Measurements from ENCODE around the gene NFE2L1.

Gene NFE2L1

GRCh38 chr17:48024149-48025039 lies 23.8 kb upstream of the NFE2L1 start:
- peak overlapping the region; percentile 76; the same call in 1 of the 2 replicates for H2AFZ ChIP-seq (ENCODE audit: low read length)
- no peaks in the 10 kb centered on the region for H3K79me2 ChIP-seq (ENCODE audit: insufficient read depth, low read length)
- H4K20me1 ChIP-seq (ENCODE audit: insufficient read depth, low read length, poor library complexity, severe bottlenecking): peaks cover 5% of the 10 kb centered on the region
- H3K9me2 ChIP-seq (replicated peaks; ENCODE audit: low read depth, low read length): no peaks in the 10 kb centered on the region
- no peaks in the 10 kb centered on the region for H3K36me3 ChIP-seq (ENCODE audit: insufficient read depth, low read length)
- peak overlapping the region; percentile 72 for H3K4me3 ChIP-seq (ENCODE audit: low read length, poor library complexity, severe bottlenecking)
- TF ChIP-seq, protein P1, sequence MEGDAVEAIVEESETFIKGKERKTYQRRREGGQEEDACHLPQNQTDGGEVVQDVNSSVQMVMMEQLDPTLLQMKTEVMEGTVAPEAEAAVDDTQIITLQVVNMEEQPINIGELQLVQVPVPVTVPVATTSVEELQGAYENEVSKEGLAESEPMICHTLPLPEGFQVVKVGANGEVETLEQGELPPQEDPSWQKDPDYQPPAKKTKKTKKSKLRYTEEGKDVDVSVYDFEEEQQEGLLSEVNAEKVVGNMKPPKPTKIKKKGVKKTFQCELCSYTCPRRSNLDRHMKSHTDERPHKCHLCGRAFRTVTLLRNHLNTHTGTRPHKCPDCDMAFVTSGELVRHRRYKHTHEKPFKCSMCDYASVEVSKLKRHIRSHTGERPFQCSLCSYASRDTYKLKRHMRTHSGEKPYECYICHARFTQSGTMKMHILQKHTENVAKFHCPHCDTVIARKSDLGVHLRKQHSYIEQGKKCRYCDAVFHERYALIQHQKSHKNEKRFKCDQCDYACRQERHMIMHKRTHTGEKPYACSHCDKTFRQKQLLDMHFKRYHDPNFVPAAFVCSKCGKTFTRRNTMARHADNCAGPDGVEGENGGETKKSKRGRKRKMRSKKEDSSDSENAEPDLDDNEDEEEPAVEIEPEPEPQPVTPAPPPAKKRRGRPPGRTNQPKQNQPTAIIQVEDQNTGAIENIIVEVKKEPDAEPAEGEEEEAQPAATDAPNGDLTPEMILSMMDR (conservative IDR thresholded peaks at IDR 0.05; ENCODE audit: low read length): no peak
- TF ChIP-seq EZH2phosphoT487 (IDR thresholded peaks at IDR 0.05; ENCODE audit: borderline replicate concordance): no peak
- H3K9me3 ChIP-seq (ENCODE audit: insufficient read depth, low read depth, low read length): no peaks in the 10 kb centered on the region
- peaks cover 26% of the 10 kb centered on the region for H3K4me1 ChIP-seq (ENCODE audit: insufficient read depth, low read length, poor library complexity, severe bottlenecking)
- no peaks in the 10 kb centered on the region for H3K27me3 ChIP-seq (ENCODE audit: insufficient read depth, low read length, poor library complexity, severe bottlenecking)
- no peaks in the 10 kb centered on the region for H3F3A ChIP-seq (ENCODE audit: low read depth)
- peak overlapping the region; percentile 47 for H3K9ac ChIP-seq (ENCODE audit: low read depth, low read length, poor library complexity, severe bottlenecking)
- peak overlapping the region; percentile 82 for H3K4me2 ChIP-seq (ENCODE audit: low read depth, low read length, poor library complexity, severe bottlenecking)

- Histone ChIP-seq H3K4me1 (ENCODE audit: insufficient read depth, low read length, poor library complexity, severe bottlenecking) (peaks cover 26% of the 10 kb centered on the region), H4K20me1 (ENCODE audit: insufficient read depth, low read length, poor library complexity, severe bottlenecking) (peaks cover 5% of the 10 kb centered on the region), H3K9ac (ENCODE audit: low read depth, low read length, poor library complexity, severe bottlenecking) (no peak overlapping the region), H3K9me3 (ENCODE audit: insufficient read depth, low read depth, low read length) (no peaks in the 10 kb centered on the region), H3K27me3 (ENCODE audit: insufficient read depth, low read length, poor library complexity, severe bottlenecking) (no peaks in the 10 kb centered on the region), H3F3A (ENCODE audit: low read depth) (no peaks in the 10 kb centered on the region), H2AFZ (ENCODE audit: low read length) (peak overlapping the region; percentile 82), H3K4me2 (ENCODE audit: low read depth, low read length, poor library complexity, severe bottlenecking) (peak overlapping the region; percentile 99), H3K4me3 (ENCODE audit: low read length, poor library complexity, severe bottlenecking) (peak overlapping the region; percentile 75), H3K9me2 (replicated peaks; ENCODE audit: low read depth, low read length) (no peaks in the 10 kb centered on the region), H3K79me2 (ENCODE audit: insufficient read depth, low read length) (no peaks in the 10 kb centered on the region), H3K36me3 (ENCODE audit: insufficient read depth, low read length) (no peaks in the 10 kb centered on the region)
- no peak for TF ChIP-seq EZH2phosphoT487 (IDR thresholded peaks at IDR 0.05; ENCODE audit: borderline replicate concordance)
- TF ChIP-seq, protein P1 (conservative IDR thresholded peaks at IDR 0.05; ENCODE audit: low read length): peak; percentile 76
These were observed 22.9 kb upstream of the NFE2L1 start for GRCh38 chr17:48025040-48025903.

GRCh38 chr17:48025904-48026501 lies 22.2 kb upstream of the NFE2L1 start:
- Histone ChIP-seq H3K9me2 (replicated peaks; ENCODE audit: low read depth, low read length) (no peaks in the 10 kb centered on the region), H3K27me3 (ENCODE audit: insufficient read depth, low read length, poor library complexity, severe bottlenecking) (no peaks in the 10 kb centered on the region), H3K79me2 (ENCODE audit: insufficient read depth, low read length) (no peaks in the 10 kb centered on the region), H3K4me3 (ENCODE audit: low read length, poor library complexity, severe bottlenecking) (peak overlapping the region; percentile 75), H3K9ac (ENCODE audit: low read depth, low read length, poor library complexity, severe bottlenecking) (no peak overlapping the region), H3F3A (ENCODE audit: low read depth) (no peaks in the 10 kb centered on the region), H3K9me3 (ENCODE audit: insufficient read depth, low read depth, low read length) (no peaks in the 10 kb centered on the region), H4K20me1 (ENCODE audit: insufficient read depth, low read length, poor library complexity, severe bottlenecking) (peaks cover 5% of the 10 kb centered on the region), H3K4me1 (ENCODE audit: insufficient read depth, low read length, poor library complexity, severe bottlenecking) (peaks cover 26% of the 10 kb centered on the region), H2AFZ (ENCODE audit: low read length) (peak overlapping the region; percentile 82; the same call in 1 of the 2 replicates), H3K4me2 (ENCODE audit: low read depth, low read length, poor library complexity, severe bottlenecking) (peak overlapping the region; percentile 99), H3K36me3 (ENCODE audit: insufficient read depth, low read length) (no peaks in the 10 kb centered on the region)
- TF ChIP-seq, protein P1 (conservative IDR thresholded peaks at IDR 0.05; ENCODE audit: low read length): no peak
- TF ChIP-seq EZH2phosphoT487 (IDR thresholded peaks at IDR 0.05; ENCODE audit: borderline replicate concordance): no peak
